Measurements from ENCODE around the gene ZNF780A. TPM values are rescaled to one million over a fixed set of nuclear protein-coding genes. Genes with fewer than 3 reads are reported as not detected.

Gene ZNF780A
- total RNA-seq, 1 donor from 2014 or later, result 8.1 TPM

GRCh38 chr19:40026597-40026970 lies 64.2 kb downstream of the ZNF780A start:
- no peak for ATAC-seq
- intact Hi-C loops (cut with DNase I), result no loop called here
- no peak for DNase-seq (ENCODE audit: missing footprints)

GRCh38 chr19:40025938-40026596 lies 64.7 kb downstream of the ZNF780A start:
- ATAC-seq, result no peak
- no peak for DNase-seq (ENCODE audit: missing footprints)
- intact Hi-C loops (cut with DNase I), result no loop called here

GRCh38 chr19:40023969-40024368 lies 66.8 kb downstream of the ZNF780A start:
- ATAC-seq (no peak), DNase-seq (ENCODE audit: missing footprints) (no peak)
- intact Hi-C loops (cut with DNase I), result no loop called here

Other genes starting within 250 kb of the ZNF780A start
- gene FBL, start 244.6 kb downstream of the ZNF780A start, total RNA-seq, result 64.8 TPM
- gene FCGBP, start 156.3 kb downstream of the ZNF780A start, total RNA-seq, result 19.5 TPM
- 73.6 TPM for gene PSMC4, start 119.8 kb downstream of the ZNF780A start, total RNA-seq
- 5.1 TPM for gene ZNF546, start 93.9 kb downstream of the ZNF780A start, total RNA-seq
- 22.3 TPM for gene ZNF780B, start 34.7 kb downstream of the ZNF780A start, total RNA-seq
- gene MAP3K10, start 100.5 kb upstream of the ZNF780A start, total RNA-seq, result 22.7 TPM
- not detected for gene TTC9B, start 127.4 kb upstream of the ZNF780A start, total RNA-seq
- not detected for gene CCNP, start 135.7 kb upstream of the ZNF780A start, total RNA-seq
- 114 TPM for gene AKT2, start 194.4 kb upstream of the ZNF780A start, total RNA-seq